ENCODE results near the gene COL25A1.
"Not testable (repeated sequence)": the region's sequence is repeated elsewhere in the genome, so short reads cannot be mapped to it uniquely, and the experiment has no call there.

The COL25A1 gene

DNA sequence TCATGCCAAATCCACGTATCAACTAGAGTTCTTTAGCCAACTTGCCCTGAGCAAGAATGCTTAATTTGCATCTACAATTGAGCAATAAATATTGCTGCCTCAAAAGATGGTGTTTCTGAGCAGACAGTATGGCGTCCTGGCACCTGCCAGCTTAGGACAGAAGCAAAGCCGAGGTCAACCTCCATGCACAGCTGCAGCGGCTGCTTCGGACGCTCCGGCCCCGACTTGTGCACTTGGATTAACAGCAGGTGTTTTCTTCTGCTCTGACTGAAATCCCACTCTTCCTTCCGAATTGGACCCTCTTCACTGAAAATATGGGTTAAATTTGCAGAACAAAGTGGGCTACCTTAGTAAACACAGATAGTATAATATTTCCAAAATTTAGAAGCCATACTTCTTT, 324.4 kb downstream of the COL25A1 start:
- no peak overlapping the region for H3K4me3 ChIP-seq (ENCODE audit: low read depth, low read length)

DNA sequence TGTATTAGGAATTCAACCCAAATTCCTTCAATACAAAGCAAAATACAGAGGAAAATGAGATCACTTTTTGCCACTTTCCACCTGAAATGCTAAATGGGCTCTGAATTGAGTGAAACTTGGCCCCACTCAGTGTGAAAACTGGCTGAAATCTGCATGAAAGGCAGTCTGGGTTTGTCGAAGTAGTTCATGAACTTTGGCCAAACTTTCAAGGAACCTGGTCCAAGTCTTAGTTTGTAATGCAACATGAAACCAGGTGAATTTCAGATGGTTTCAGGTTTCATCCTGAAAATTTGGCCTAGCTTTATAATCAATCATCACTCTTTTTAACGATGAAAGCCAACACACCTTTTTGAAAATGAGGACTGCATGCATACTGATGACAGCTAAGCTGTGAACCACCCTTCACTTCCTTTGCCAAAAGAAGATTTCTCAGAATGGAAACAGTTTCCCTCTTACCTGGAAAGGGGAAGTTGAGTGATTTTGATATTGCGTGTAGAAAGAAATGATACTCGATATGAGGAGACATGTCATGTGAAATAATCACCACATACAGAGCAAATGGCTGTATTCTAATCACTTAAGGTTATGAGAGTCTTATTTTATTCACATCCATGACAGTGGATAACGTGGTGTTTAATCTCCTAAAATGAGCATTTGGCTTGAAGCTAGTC, 329.7 kb downstream of the COL25A1 start:
- no peak overlapping the region for H3K4me3 ChIP-seq (ENCODE audit: low read depth, low read length)

- H3K4me3 ChIP-seq (ENCODE audit: low read depth, low read length), result no peak overlapping the region
Observed at GRCh38 chr4:108971473-108971872, 331.0 kb downstream of the COL25A1 start.

GRCh38 chr4:108965472-108966076, 336.9 kb downstream of the COL25A1 start:
- H3K4me3 ChIP-seq (ENCODE audit: low read depth, low read length), result no peak overlapping the region

GRCh38 chr4:108965016-108965415, 337.4 kb downstream of the COL25A1 start:
- H3K4me3 ChIP-seq (ENCODE audit: low read depth, low read length), result no peak overlapping the region

GRCh38 chr4:108963910-108964309, 338.5 kb downstream of the COL25A1 start:
- H3K4me3 ChIP-seq (ENCODE audit: low read depth, low read length), result no peak overlapping the region

DNA sequence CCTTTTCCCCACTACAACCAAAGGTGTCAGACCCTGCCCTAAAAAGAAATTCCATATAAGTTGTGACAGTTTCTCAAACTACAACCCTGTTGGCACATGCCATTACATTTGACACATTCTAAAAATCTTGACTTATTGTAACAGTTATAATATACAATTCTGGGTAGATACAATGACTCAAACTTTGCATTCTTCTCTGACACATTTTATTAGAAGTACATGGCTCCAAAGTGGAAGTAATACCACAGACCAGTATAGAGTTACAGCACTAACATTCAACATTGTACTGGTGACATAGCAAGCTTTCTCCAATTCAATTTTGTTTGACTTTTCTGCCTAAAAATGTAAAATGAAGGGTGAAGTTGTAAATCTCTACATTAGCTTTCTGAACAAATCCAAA, 343.0 kb downstream of the COL25A1 start:
- no peak overlapping the region for H3K4me3 ChIP-seq (ENCODE audit: low read depth, low read length)

GRCh38 chr4:108954880-108955279, 347.6 kb downstream of the COL25A1 start:
- H3K4me3 ChIP-seq (ENCODE audit: low read depth, low read length), result no peak overlapping the region

DNA sequence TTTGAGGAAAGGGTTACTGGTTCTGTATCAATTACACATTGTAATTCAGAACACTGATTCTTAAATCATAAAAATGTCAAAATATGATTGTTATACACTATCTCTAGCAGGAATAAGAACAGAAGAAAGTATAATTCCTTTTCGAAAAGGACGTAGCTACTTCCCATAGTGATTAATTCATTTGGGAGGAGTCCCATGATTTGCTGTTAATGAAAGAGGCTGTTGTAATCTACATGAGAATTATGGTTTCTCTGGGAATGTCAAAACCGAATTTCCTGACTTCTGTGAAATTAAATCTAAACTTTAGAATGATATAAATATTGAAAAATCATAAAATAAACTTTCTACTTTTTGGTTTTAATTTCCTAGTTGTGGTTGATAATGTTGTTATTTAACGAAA, 348.5 kb downstream of the COL25A1 start:
- H3K4me3 ChIP-seq (ENCODE audit: low read depth, low read length), result no peak overlapping the region

DNA sequence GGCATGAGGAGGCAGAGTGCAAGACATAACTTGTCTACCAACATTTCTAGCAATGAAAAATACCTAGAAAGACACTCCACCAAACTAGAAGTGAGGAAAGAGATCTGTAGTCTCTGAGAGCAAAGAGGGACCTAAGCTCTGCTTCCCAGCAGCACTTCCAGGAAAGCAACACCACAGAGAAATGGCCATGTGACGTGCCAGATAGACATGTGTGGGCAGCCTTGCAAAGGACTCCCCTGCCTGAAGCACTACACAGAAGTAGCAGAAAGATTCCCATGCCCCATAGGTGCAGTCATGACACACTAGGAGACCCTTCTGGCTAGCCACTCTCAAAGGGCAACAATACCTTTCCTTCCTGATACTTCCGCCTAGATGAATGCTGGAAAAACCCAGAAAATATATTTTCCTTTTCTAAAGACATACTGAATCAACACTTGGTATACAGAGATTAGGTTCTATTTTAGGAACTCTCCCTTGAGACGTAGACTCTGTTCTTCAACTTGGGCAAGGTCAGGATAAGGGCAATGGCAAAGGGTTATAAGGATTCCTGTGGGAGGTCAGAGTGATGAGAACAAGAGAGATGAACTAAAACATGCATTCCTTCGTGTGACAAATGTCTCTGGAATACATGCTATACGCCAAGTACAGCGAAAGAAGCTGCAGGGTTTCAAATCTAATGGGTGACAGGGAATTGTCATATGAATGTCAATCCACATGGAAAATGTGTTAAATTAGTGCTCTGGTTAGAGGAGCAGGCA, 352.1 kb downstream of the COL25A1 start:
- H3K4me3 ChIP-seq (ENCODE audit: low read depth, low read length), result no peak overlapping the region

GRCh38 chr4:108947526-108947925, 354.9 kb downstream of the COL25A1 start:
- H3K4me3 ChIP-seq (ENCODE audit: low read depth, low read length), result no peak overlapping the region

- no peak overlapping the region for H3K4me3 ChIP-seq (ENCODE audit: low read depth, low read length)
Observed at GRCh38 chr4:108946237-108946636, 356.2 kb downstream of the COL25A1 start.

DNA sequence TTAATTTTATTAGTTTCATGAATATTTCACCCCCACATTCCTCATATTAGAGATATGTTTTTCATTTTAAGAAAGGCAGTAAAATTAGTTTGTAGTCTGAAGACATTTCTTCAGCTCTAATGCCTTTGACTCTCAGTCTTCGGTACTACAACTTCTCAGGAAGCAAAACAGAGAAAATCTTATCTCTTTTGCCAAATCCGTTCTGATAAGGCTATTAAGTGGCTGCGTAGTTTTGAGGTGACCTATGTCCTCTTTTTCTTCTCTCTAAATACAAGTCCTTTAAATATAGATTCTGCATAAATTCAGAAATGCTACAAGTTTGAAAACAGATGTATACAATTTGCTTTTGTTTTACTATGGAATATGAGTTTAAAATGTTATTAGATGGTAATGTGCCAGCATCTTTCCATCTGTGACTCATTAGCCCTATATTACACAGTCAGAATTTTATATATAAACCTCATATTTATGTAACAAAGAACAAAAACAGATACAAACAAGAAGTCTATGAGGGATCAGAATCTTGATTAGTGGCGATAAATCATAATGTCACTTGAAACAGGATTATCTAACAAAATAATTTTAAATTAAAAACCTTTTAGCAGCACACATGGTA, 358.4 kb downstream of the COL25A1 start:
- no peak overlapping the region for H3K4me3 ChIP-seq (ENCODE audit: low read depth, low read length)

- no peak overlapping the region for H3K4me3 ChIP-seq (ENCODE audit: low read depth, low read length)
Observed at GRCh38 chr4:108943371-108943770, 359.1 kb downstream of the COL25A1 start.

DNA sequence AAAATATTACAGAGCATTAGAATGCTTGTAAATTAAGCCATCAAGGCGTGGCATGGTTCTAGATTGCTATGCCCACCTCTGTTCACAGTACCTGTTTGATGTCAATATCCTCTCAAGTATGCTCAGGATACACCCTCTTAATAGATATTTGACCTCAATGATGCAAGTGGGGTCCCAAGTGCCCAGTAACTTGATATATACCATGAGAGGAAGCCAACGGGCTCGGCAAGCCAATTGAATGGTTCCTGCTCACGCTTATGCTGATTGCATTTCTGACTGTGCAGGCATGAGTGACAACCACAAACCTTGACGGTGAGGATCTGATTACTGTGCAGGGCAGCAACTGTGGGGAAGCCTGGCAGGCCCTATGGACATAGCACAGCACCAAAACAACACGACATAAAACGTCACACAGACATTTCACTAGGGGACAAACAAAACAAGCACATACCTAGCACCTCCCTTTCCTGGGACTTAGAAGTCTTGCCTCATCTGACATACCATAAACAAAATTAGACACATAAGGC, 360.5 kb downstream of the COL25A1 start:
- no peak overlapping the region for H3K4me3 ChIP-seq (ENCODE audit: low read depth, low read length)

DNA sequence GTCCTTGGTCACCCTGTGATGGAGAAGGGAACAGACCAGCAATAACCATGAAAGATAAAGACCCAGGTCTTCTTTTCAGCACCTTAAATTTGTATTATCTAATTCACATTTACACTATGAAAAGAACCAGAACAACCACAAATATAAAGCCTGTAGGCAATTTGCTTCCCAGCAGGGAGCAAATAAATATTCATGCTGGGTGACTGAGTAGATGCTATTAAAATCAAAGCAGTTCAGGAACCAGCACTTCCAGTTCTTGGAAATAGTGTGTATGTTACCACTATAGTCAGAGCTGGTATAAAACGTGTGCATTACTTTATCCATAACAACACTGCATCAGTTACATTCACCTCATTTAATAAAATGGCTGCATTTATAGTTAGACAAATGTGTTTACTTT, 361.8 kb downstream of the COL25A1 start:
- no peak overlapping the region for H3K4me3 ChIP-seq (ENCODE audit: low read depth, low read length)

DNA sequence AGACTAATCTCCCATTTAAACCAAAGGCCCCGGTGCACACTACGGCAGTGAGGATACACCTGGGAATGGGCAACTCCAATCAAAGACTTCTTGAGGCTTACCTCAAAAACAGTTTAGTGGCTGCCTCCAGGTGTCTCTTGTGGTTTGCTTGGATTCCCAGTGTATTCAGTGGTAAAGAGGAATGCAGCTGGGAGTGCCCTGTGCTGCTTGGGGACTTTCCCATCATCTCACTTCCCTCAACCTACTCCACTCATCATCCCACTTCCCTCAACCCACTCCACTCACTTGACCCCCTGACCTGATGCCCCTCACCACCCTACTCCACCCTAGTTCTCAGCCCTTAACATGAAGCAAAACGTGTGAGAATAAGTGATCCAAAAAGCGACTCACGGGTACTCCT, 362.3 kb downstream of the COL25A1 start:
- no peak overlapping the region for H3K4me3 ChIP-seq (ENCODE audit: low read depth, low read length)

DNA sequence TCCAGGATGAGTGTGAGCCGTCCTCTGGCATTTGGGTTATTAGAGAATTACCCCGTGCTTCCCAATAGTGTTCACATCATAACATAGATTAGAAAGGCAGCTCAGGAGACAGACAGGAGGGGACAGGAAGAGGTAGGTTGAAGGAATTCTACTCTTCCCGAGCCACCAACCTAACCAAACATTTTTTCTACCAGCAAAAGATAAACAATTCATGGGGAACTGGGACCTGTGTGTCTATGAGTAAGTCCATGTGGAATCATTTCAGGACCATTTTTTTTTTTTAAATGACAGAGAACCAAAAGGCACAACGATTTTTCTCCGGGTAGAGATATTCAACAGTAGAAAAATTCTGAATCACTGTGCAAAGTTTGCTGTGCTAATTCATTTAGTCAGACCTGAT, 365.4 kb downstream of the COL25A1 start:
- H3K4me3 ChIP-seq (ENCODE audit: low read depth, low read length), result no peak overlapping the region

DNA sequence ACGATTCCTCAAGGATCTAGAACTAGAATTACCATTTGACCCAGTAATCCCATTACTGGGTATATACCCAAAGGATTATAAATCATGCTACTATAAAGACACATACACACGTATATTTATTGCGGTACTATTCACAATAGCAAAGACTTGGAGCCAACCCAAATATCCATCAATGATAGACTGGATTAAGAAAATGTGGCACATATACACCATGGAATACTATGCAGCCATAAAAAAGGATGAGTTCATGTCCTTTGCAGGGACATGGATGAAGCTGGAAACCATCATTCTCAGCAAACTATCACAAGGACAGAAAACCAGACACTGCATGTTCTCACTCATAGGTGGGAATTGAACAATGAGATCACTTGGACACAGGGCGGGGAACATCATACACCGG, 368.5 kb downstream of the COL25A1 start:
- not testable (repeated sequence) for H3K4me3 ChIP-seq (ENCODE audit: low read depth, low read length)

DNA sequence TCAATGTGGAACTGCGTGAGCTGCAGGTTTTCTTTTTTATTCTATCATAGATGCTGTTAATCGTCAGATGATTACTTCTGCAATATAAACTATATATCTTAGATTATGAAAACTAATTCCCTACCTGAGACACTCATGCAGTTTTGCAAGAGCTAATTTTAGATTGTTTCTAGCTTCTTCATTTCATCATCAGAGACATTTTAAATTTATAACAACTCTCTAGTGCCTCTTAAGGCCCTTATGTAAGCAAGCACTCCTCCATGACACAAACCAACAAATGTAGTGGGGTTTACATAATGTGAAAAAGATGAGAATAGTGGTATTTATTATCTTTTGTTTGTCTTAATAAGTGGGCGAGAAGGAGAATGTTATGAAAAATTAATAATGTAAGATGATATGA, 369.4 kb downstream of the COL25A1 start:
- no peak overlapping the region for H3K4me3 ChIP-seq (ENCODE audit: low read depth, low read length)

GRCh38 chr4:108931926-108932325, 370.5 kb downstream of the COL25A1 start:
- H3K4me3 ChIP-seq (ENCODE audit: low read depth, low read length), result no peak overlapping the region

- no peak overlapping the region for H3K4me3 ChIP-seq (ENCODE audit: low read depth, low read length)
Observed at GRCh38 chr4:108930186-108930585, 372.3 kb downstream of the COL25A1 start.
